H1 (cell line): ENCODE measurements around the gene THADA. TPM values are rescaled to one million over a fixed set of nuclear protein-coding genes. Genes with fewer than 3 reads are reported as not detected.

Experiments used
- CTCF ChIA-PET: fragments of 300-600 bp; sonication (Branson Sonifier 250); formaldehyde crosslinking; loops from one replicate; lab custom pipeline; 2021; ENCODE audit not compliant: partially characterized antibody; lab: Charles Lee
- POLR2A ChIA-PET: fragments of 300-600 bp; sonication (Branson Sonifier 250); formaldehyde crosslinking; loops from one replicate; lab custom pipeline; 2021; ENCODE audit warnings: inconsistent platforms; ENCODE audit not compliant: partially characterized antibody; lab: Charles Lee
- DNase-seq, 2 experiments: peaks; one replicate each; pipeline versions ENCODE4 v3.0.0 to v3.0.0-alpha.2; 2010 to 2022; ENCODE audit warnings: low spot score in 2 of 2, low read depth in 1 of 2, mixed read lengths in 1 of 2
- FAIRE-seq: peaks from 2 replicates; lab custom pipeline; 2011; peaks lifted over from hg19 to GRCh38; lab: Jason Lieb, UNC
- H2AFZ ChIP-seq: 2 replicates; pipeline ENCODE4 v1.8.1; 2012; ENCODE audit warnings: low read length, inconsistent platforms
- H2AK5ac ChIP-seq: 2 replicates; pipeline ENCODE4 v1.6.1; 2013; ENCODE audit warnings: low read depth, low read length
- H2BK120ac ChIP-seq: replicated peaks from 2 replicates; pipeline ENCODE3; 2013; ENCODE audit warnings: low read depth, low read length, inconsistent platforms
- H2BK12ac ChIP-seq: 2 replicates; pipeline ENCODE4 v1.6.1; 2013; ENCODE audit warnings: low read depth, low read length
- H2BK15ac ChIP-seq: 2 replicates; pipeline ENCODE4 v1.6.1; 2013; ENCODE audit warnings: low read length
- H2BK20ac ChIP-seq: 2 replicates; pipeline ENCODE4 v1.6.1; 2013; ENCODE audit warnings: low read length
- H2BK5ac ChIP-seq: 2 replicates; pipeline ENCODE4 v1.6.1; 2013; ENCODE audit warnings: low read depth, low read length
- H3K14ac ChIP-seq: 2 replicates; pipeline ENCODE4 v1.6.1; 2013; ENCODE audit warnings: inconsistent platforms; ENCODE audit not compliant: insufficient read length
- H3K18ac ChIP-seq: 2 replicates; pipeline ENCODE4 v1.6.1; 2013; ENCODE audit warnings: low read length; ENCODE audit errors: extremely low read depth
- H3K23ac ChIP-seq: 2 replicates; pipeline ENCODE4 v1.6.1; 2013; ENCODE audit warnings: inconsistent platforms; ENCODE audit not compliant: insufficient read length
- H3K23me2 ChIP-seq: 2 replicates; pipeline ENCODE4 v1.6.1; 2013; ENCODE audit warnings: low read depth, low read length
- H3K27ac ChIP-seq: 2 replicates; pipeline ENCODE4 v1.6.1; 2011; ENCODE audit warnings: low read depth, low read length, inconsistent platforms
- H3K27me3 ChIP-seq, 4 experiments: replicated peaks in 1 of 4; 1 replicate in 1 of 4; 2 replicates in 3 of 4; pipeline versions ENCODE4 v1.6.1 to v1.8.1; 2011 to 2013; ENCODE audit warnings: low read length in 3 of 4, mild to moderate bottlenecking in 3 of 4, inconsistent platforms in 2 of 4, mixed read lengths in 2 of 4, moderate library complexity in 1 of 4; ENCODE audit not compliant: control insufficient read depth in 3 of 4, insufficient read depth in 3 of 4; ENCODE audit errors: extremely low read depth in 1 of 4
- H3K36me3 ChIP-seq, 4 experiments: 2 replicates each; pipeline versions ENCODE4 v1.6.1 to v1.8.1; 2011 to 2013; ENCODE audit warnings: mild to moderate bottlenecking in 4 of 4, low read length in 3 of 4, moderate library complexity in 2 of 4, control low read depth in 1 of 4, inconsistent platforms in 1 of 4; ENCODE audit not compliant: insufficient read depth in 4 of 4, control insufficient read depth in 2 of 4
- H3K4ac ChIP-seq: replicated peaks from 2 replicates; pipeline ENCODE3; 2013; ENCODE audit warnings: low read length, low read depth, mixed read lengths, inconsistent platforms; ENCODE audit not compliant: insufficient read length
- H3K4me1 ChIP-seq, 4 experiments: replicated peaks in 1 of 4; 1 replicate in 1 of 4; 2 replicates in 3 of 4; pipeline versions ENCODE4 v1.6.1 to v1.8.1; 2011 to 2013; ENCODE audit warnings: low read length in 3 of 4, inconsistent platforms in 2 of 4, mixed read lengths in 1 of 4; ENCODE audit not compliant: insufficient read depth in 4 of 4, control insufficient read depth in 3 of 4
- H3K4me2 ChIP-seq, 2 experiments: 2 replicates each; pipeline versions ENCODE4 v1.6.1 to v1.8.1; 2011 to 2013; ENCODE audit warnings: low read depth in 2 of 2, low read length in 2 of 2, control low read depth in 1 of 2, inconsistent platforms in 1 of 2, mild to moderate bottlenecking in 1 of 2; ENCODE audit not compliant: insufficient read depth in 1 of 2
- H3K4me3 ChIP-seq, 4 experiments: fragments of 200-600, 300-600 bp in 1 of 4; sonication (generic), shearing (Covaris generic), sonication (Bioruptor Twin) in 1 of 4; 2 replicates each; pipeline versions ENCODE4 v1.5.1 to v1.8.1; 2011 to 2016; ENCODE audit warnings: low read length in 4 of 4, low read depth in 3 of 4, control low read depth in 2 of 4, inconsistent platforms in 2 of 4, mild to moderate bottlenecking in 2 of 4, mixed read lengths in 1 of 4, moderate library complexity in 1 of 4; ENCODE audit not compliant: insufficient read depth in 2 of 4; ENCODE audit errors: extremely low read depth in 1 of 4
- H3K56ac ChIP-seq: replicated peaks from 2 replicates; pipeline ENCODE3; 2013; ENCODE audit warnings: low read depth, mild to moderate bottlenecking, mixed read lengths, low read length, inconsistent platforms; ENCODE audit not compliant: insufficient read length
- H3K79me1 ChIP-seq: 2 replicates; pipeline ENCODE4 v1.6.1; 2013; ENCODE audit warnings: low read depth, low read length, control low read depth
- H3K79me2 ChIP-seq, 2 experiments: 2 replicates each; pipeline versions ENCODE4 v1.6.1 to v1.8.1; 2012 to 2013; ENCODE audit warnings: low read length in 2 of 2, mild to moderate bottlenecking in 2 of 2, inconsistent platforms in 1 of 2; ENCODE audit not compliant: insufficient read depth in 2 of 2, control insufficient read depth in 1 of 2
- H3K9ac ChIP-seq, 4 experiments: replicated peaks in 1 of 4; 1 replicate in 1 of 4; 2 replicates in 3 of 4; pipeline versions ENCODE4 v1.6.1 to v1.8.1; 2011 to 2013; ENCODE audit warnings: low read depth in 3 of 4, low read length in 3 of 4, control low read depth in 2 of 4, mild to moderate bottlenecking in 2 of 4, moderate library complexity in 2 of 4, inconsistent platforms in 1 of 4; ENCODE audit errors: extremely low read depth in 1 of 4
- H3K9me3 ChIP-seq, 2 experiments: 2 replicates each; pipeline versions ENCODE4 v1.6.1 to v1.8.1; 2012 to 2013; ENCODE audit warnings: mild to moderate bottlenecking in 2 of 2, moderate library complexity in 2 of 2, control low read depth in 1 of 2, inconsistent platforms in 1 of 2, low read depth in 1 of 2, low read length in 1 of 2, mixed read lengths in 1 of 2; ENCODE audit not compliant: insufficient read depth in 2 of 2
- H4K20me1 ChIP-seq, 2 experiments: replicated peaks in 1 of 2; 2 replicates each; pipeline versions ENCODE3 to v1.8.1; 2011 to 2013; ENCODE audit warnings: inconsistent platforms in 2 of 2, low read length in 2 of 2, mild to moderate bottlenecking in 1 of 2; ENCODE audit not compliant: insufficient read depth in 2 of 2, control insufficient read depth in 1 of 2
- H4K5ac ChIP-seq: 2 replicates; pipeline ENCODE4 v1.6.1; 2013; ENCODE audit warnings: low read length, low read depth, mixed read lengths, inconsistent platforms; ENCODE audit not compliant: insufficient read length
- H4K8ac ChIP-seq: 2 replicates; pipeline ENCODE4 v1.8.0; 2013; ENCODE audit warnings: mild to moderate bottlenecking, moderate library complexity, low read length, inconsistent platforms; ENCODE audit not compliant: insufficient read depth; ENCODE audit errors: extremely low read depth
- H4K91ac ChIP-seq: replicated peaks from 2 replicates; pipeline ENCODE3; 2013; ENCODE audit warnings: low read length, mixed read lengths, inconsistent platforms; ENCODE audit not compliant: insufficient read length
- GTF2F1 ChIP-seq: IDR thresholded peaks from 2 replicates; pipeline ENCODE4 v1.6.1; 2012; ENCODE audit warnings: low read depth, low read length, improper control_type of control experiment, borderline replicate concordance
- KDM5A ChIP-seq: fragments of 200-600 bp; IDR thresholded peaks from 2 replicates; pipeline ENCODE4 v1.7.1; 2012; ENCODE audit warnings: mild to moderate bottlenecking, low read length, inconsistent platforms, mixed read lengths
- NRF1 ChIP-seq: IDR thresholded peaks from 2 replicates; pipeline ENCODE4 v1.6.1; 2011; ENCODE audit warnings: mild to moderate bottlenecking, low read depth, low read length, improper control_type of control experiment
- WGBS, 2 experiments: shearing (Covaris generic) in 1 of 2; methylation state at CpG; one replicate each; pipeline versions ENCODE4 v1.1.6 to v1.1.7; 2013 to 2015; ENCODE audit warnings: low lambda C conversion rate in 2 of 2, mixed read lengths in 2 of 2, inconsistent platforms in 1 of 2, low coverage in 1 of 2, missing lambda C conversion rate in 1 of 2; ENCODE audit not compliant: insufficient replicate concordance in 2 of 2, insufficient coverage in 1 of 2, insufficient read length in 1 of 2; ENCODE audit errors: extremely low coverage in 1 of 2, missing lambda C conversion rate in 1 of 2; 5-methylcytosine and 5-hydroxymethylcytosine counted together
- polyA plus RNA-seq, 7 experiments: library from polyadenylated mRNA; depleted of rRNA in 3 of 7; stranded (reverse) in 5 of 7; unstranded in 2 of 7; fragments of >200 nt in 5 of 7; fragments of 200-250 nt in 2 of 7; gene quantifications; 1 replicate in 5 of 7; 2 replicates in 1 of 7; 4 replicates in 1 of 7; pipeline versions ENCODE4 v1.2.1 to v1.2.3, GENCODE V29; 2011 to 2013; ENCODE audit warnings: missing spikeins in 2 of 7, mixed read lengths in 2 of 7
- total RNA-seq: library from RNA; stranded (reverse); fragmentation: NEBNext Ultra II Directional; extraction: Animal tissue kit (Norgen Biotek cat#: 25700); gene quantifications from 2 replicates; pipeline ENCODE4 v1.2.1, GENCODE V29; 2021

Gene THADA
- total and polyA plus RNA-seq, 2 of the 8 experiments (the other 6 are each of a cell fraction or from before 2014, with no cell fraction given), result 22.4 to 26.8 TPM

DNA sequence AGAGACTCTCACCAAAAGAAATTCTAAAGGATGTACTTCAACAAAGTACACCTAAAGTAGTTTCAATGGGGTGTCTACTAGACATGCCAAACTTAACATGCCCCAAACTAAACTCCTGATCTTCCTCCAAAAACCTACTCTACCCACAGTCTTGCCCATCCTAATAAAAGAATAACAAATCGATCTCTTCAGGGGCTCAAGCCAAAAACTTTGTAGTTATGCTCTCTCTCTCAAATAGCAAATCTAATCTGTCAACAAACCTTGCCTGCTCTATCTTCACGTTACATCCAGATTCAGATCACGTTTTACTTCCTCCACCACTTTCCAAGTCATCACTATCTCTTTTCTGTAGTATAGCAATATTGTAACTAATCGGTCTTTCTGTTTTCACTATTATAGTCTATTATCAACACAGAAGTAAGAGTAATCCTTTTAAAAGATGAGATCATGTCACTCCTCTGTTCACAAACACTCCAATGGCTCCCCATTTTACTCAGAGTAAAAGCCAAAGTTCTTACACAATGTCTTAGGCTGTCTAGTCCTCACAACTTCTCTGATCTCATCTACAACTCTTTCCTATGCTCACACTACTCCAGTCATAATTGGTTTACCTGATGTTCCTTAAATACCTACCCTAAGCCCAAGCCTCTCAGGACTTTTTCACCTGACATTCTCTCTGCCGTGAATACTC lies 79.9 kb downstream of the THADA start:
- no peak overlapping the region for H2BK120ac ChIP-seq
- no peak overlapping the region for H2BK12ac ChIP-seq
- ChIA-PET CTCF (no interaction called here), POLR2A (no interaction called here)
- H3K4me1 ChIP-seq, result no peaks in the 10 kb centered on the region
- H3K27me3 ChIP-seq, result no peaks in the 10 kb centered on the region
- H2BK15ac ChIP-seq, result no peak overlapping the region
- H2BK5ac ChIP-seq, result no peak overlapping the region
- H3K56ac ChIP-seq, result no peak overlapping the region
- no peaks in the 10 kb centered on the region for H3K79me2 ChIP-seq
- WGBS, 2 experiments, result 88% methylated on average over 5 of the region's 5 CpGs; no CpG with 5 or more reads in 1 of the 2 experiments
- H3K14ac ChIP-seq, result no peak overlapping the region
- no peak overlapping the region for H3K23ac ChIP-seq
- H4K91ac ChIP-seq, result no peak overlapping the region
- FAIRE-seq (no peak), DNase-seq (no peak)
- no peak overlapping the region for H3K4me2 ChIP-seq
- H2BK20ac ChIP-seq, result no peak overlapping the region
- no peak overlapping the region for H3K18ac ChIP-seq
- H3K4me3 ChIP-seq, result no peak overlapping the region
- peaks cover 1% of the 10 kb centered on the region; the same call in 1 of the 2 replicates for H3K23me2 ChIP-seq
- H3K9me3 ChIP-seq, result no peaks in the 10 kb centered on the region
- no peak overlapping the region for H3K4ac ChIP-seq
- no peak overlapping the region for H2AFZ ChIP-seq
- no peaks in the 10 kb centered on the region for H4K20me1 ChIP-seq
- no peak overlapping the region for H2AK5ac ChIP-seq
- H4K5ac ChIP-seq, result no peak overlapping the region
- no peaks in the 10 kb centered on the region; the same call in 1 of the 2 replicates for H3K79me1 ChIP-seq
- H3K36me3 ChIP-seq, result no peaks in the 10 kb centered on the region
- H4K8ac ChIP-seq, result no peak overlapping the region
- H3K9ac ChIP-seq, result no peak overlapping the region
- no peak overlapping the region for H3K27ac ChIP-seq
- TF ChIP-seq GTF2F1 (no peak), NRF1 (no peak), KDM5A (no peak)
